Mucosa of stomach (tissue), 1 donor: ENCODE measurements around the gene SIRPA.

ENCODE experiments used
- H3K27me3 ChIP-seq: one replicate; pipeline ENCODE4 v1.7.0; 2013; ENCODE audit warnings: mild to moderate bottlenecking, low read length; ENCODE audit not compliant: control insufficient read depth, insufficient read depth
- H3K36me3 ChIP-seq: one replicate; pipeline ENCODE4 v1.7.0; 2013; ENCODE audit warnings: low read length; ENCODE audit not compliant: control insufficient read depth, insufficient read depth
- H3K4me1 ChIP-seq: one replicate; pipeline ENCODE4 v1.7.0; 2013; ENCODE audit warnings: mild to moderate bottlenecking, low read length; ENCODE audit not compliant: control insufficient read depth, insufficient read depth
- H3K4me3 ChIP-seq: one replicate; pipeline ENCODE4 v1.7.0; 2013; ENCODE audit warnings: low read length
- H3K9ac ChIP-seq: one replicate; pipeline ENCODE4 v1.7.0; 2013; ENCODE audit warnings: mild to moderate bottlenecking, low read length, moderate library complexity
- H3K9me3 ChIP-seq: one replicate; pipeline ENCODE4 v1.7.0; 2013; ENCODE audit warnings: mild to moderate bottlenecking, low read length, moderate library complexity; ENCODE audit not compliant: control insufficient read depth
- donor health status: Pancreatic carcinoma.

SIRPA gene

DNA sequence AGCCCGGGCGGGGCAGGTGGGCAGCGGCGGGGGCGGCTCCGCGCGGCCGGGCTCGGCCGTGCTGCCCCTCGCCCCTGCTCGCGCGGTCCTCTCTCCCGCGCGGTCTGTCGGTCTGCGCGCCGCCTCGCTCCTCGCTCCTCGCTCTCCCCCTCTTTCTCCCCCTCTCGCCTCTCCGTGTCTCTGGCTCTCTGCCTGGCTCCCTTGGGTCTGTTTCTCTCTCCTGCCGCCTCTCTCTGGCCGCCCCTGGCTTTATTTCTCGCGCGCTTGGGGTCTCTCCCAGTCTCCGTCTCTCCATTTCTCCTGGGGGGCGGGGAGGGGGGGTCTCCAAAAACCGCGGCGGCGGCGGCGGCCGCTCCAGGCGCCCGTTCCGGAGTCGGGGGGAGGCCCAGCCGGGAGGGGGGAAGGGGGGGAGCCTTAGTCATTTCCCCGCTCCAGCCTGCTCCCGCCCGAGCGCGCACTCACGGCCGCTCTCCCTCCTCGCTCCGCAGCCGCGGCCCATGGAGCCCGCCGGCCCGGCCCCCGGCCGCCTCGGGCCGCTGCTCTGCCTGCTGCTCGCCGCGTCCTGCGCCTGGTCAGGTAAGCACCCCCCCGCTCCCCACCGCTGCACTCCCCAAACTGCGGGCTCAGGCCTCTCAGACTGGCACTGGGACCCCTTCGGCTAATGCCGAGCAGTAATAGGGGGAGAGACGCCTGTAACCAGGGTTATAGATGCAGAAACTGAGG lies at the start of gene SIRPA:
TSS of gene SIRPA (plus strand) at position 457 of the 723 bp plus-strand sequence. CDS start at position 498, 41 bp downstream.
- Histone ChIP-seq H3K4me3 (peak within 1 kb of the TSS; percentile 47), H3K4me1 (peaks cover 9% of the 10 kb centered on the region), H3K36me3 (no peaks in the 10 kb centered on the region), H3K9me3 (no peaks in the 10 kb centered on the region), H3K27me3 (peaks cover 23% of the 10 kb centered on the region), H3K9ac (peak within 1 kb of the TSS; percentile 66)

DNA sequence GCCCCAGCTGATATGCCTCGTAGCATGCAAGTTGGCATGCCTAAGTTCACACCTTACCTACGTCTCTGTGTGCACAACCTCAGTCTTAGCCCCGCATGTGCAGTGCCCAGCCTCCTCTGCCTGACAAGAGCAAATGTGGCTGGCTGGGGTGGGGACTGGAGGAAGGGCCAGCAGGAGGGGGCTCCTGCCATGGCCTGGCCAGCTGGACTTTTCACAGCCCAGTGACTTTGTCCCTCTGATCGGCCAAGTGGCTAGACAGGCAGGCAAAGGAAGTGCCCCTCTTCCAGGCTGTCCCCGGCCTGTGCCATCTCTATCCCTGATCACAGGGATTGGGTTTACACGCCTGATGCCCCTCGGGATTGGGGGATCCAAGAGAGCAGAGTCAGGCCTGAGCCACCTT lies 49.5 kb upstream of the SIRPA start:
- no peak overlapping the region for H3K9ac ChIP-seq
- no peaks in the 10 kb centered on the region for H3K36me3 ChIP-seq
- H3K9me3 ChIP-seq = no peaks in the 10 kb centered on the region
- no peaks in the 10 kb centered on the region for H3K27me3 ChIP-seq
- no peaks in the 10 kb centered on the region for H3K4me1 ChIP-seq
- no peak overlapping the region for H3K4me3 ChIP-seq

DNA sequence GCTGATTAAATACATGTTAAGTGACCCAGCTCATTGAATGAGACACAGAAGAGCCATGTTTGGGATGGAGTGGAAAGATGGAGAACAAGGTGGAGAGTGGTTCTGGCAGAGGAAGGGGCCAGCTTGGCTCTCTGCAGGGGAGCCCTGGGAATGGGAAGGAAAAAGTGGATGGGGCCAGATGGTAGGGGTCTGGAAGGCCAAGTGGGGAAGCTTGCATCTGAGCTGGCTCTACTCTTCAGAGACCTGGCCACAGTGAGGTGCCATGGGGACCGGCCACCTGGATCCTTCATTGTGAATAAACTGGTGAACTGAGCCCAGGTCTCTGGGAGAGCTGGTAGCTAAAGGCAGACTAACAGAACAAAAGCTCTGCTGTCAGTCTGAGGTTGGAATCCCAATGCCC lies 48.9 kb upstream of the SIRPA start:
- no peaks in the 10 kb centered on the region for H3K36me3 ChIP-seq
- no peak overlapping the region for H3K4me3 ChIP-seq
- H3K27me3 ChIP-seq = no peaks in the 10 kb centered on the region
- no peaks in the 10 kb centered on the region for H3K4me1 ChIP-seq
- no peaks in the 10 kb centered on the region for H3K9me3 ChIP-seq
- no peak overlapping the region for H3K9ac ChIP-seq

DNA sequence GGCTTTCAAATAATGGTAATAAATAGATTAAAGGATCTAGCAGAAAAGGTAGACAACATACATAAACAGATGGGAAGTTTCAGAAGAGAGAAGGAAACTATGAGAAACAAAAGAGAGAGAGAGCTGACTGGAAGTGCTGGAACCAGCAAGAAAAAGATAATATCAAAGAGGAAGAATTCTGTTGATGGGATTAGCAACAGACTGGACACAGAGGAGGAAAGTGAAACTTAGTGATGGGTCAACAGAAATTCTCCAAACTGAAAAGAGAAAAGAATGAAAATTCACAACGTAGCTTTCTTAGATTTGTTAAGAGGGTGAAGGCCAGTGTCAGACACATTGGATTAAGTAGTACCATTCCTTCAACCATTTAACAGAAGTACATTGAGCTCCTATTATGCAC lies 48.3 kb upstream of the SIRPA start:
- no peaks in the 10 kb centered on the region for H3K27me3 ChIP-seq
- H3K4me1 ChIP-seq = no peaks in the 10 kb centered on the region
- no peak overlapping the region for H3K4me3 ChIP-seq
- no peaks in the 10 kb centered on the region for H3K36me3 ChIP-seq
- no peak overlapping the region for H3K9ac ChIP-seq
- no peaks in the 10 kb centered on the region for H3K9me3 ChIP-seq

DNA sequence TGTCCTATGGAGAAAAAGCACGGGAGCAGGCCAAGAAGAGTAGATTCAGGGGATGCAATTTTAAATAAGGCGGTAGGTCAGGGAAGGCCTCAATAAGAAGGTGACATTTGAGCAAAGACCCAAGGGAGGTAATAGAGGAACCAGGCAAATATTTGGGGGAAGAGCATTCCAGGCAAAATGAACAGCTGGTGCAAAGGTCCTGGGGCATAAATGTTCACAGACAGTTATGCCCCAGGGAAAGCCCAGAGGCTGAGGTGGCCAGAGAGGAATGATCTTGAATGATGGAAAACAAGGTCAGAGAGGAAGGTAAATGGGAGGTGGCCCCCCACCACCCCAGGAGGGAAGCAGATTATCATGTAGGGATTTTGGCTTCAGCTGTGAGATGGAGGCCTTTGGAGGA lies 47.4 kb upstream of the SIRPA start:
- Histone ChIP-seq H3K9me3 (no peaks in the 10 kb centered on the region), H3K9ac (no peak overlapping the region), H3K36me3 (no peaks in the 10 kb centered on the region), H3K4me3 (no peak overlapping the region), H3K4me1 (no peaks in the 10 kb centered on the region), H3K27me3 (no peaks in the 10 kb centered on the region)

DNA sequence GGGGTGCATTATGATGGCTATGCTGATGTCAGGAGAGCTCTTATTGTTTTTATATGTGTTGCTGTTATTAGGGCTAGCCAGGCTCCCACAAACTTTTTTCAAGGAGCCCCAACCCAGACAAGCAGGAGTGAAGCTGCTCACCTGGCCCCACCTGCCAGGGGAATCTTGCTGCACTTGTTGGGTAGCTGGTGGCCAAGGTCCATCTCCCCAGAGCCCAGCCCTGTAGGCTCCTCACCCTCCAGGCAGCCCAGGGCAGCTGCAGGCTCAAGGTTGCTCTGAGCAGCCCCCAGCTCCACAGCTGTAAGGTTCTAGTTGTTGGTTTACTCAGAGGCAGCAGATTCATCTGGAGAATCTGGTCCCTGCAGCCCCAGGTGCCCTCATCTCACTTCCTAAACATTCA lies 46.8 kb upstream of the SIRPA start:
- Histone ChIP-seq H3K4me1 (no peaks in the 10 kb centered on the region), H3K9ac (no peak overlapping the region), H3K27me3 (no peaks in the 10 kb centered on the region), H3K9me3 (no peaks in the 10 kb centered on the region), H3K36me3 (no peaks in the 10 kb centered on the region), H3K4me3 (no peak overlapping the region)

DNA sequence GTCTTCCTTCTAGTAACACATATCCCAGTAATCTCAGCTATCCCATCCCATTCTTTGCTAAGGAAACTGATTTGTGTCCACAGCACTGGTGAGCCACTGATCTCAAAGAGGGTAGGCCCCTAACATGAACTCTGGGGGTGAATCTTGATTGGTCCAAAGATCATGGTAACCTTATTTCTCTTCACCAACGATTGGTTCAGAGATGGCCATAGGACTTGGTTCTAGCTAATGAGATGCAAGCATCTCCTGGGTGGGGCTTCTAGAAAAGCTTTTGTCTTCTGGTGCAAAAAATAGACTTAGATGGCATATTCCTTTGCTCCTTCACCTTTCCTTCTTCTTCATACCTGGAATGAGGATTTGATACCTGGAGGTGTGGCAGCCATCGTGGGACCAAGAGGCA lies 43.8 kb upstream of the SIRPA start:
- H3K9me3 ChIP-seq = no peaks in the 10 kb centered on the region
- no peaks in the 10 kb centered on the region for H3K36me3 ChIP-seq
- no peaks in the 10 kb centered on the region for H3K27me3 ChIP-seq
- H3K9ac ChIP-seq = no peak overlapping the region
- H3K4me3 ChIP-seq = no peak overlapping the region
- H3K4me1 ChIP-seq = no peaks in the 10 kb centered on the region

DNA sequence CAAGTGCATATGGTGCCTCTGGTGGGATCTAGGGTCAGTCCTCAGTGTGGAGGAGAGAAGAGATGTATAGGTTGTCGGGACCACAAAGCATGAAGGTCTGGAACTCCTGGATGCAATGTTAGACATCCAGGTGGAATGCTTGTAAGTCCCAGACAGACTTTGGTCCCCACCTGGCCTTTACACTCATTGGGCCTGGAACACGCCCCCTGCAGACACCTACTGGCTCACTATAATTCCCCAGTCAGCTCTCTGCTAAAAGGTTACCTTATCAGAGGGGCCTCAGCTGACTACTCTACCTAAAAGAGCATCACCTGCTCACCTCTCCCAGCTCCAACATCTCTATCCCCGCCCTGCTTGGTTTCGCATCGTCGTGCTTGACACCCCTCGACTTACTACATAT lies 41.7 kb upstream of the SIRPA start:
- H3K4me3 ChIP-seq = no peak overlapping the region
- no peaks in the 10 kb centered on the region for H3K9me3 ChIP-seq
- H3K36me3 ChIP-seq = no peaks in the 10 kb centered on the region
- no peak overlapping the region for H3K9ac ChIP-seq
- no peaks in the 10 kb centered on the region for H3K27me3 ChIP-seq
- H3K4me1 ChIP-seq = no peaks in the 10 kb centered on the region

DNA sequence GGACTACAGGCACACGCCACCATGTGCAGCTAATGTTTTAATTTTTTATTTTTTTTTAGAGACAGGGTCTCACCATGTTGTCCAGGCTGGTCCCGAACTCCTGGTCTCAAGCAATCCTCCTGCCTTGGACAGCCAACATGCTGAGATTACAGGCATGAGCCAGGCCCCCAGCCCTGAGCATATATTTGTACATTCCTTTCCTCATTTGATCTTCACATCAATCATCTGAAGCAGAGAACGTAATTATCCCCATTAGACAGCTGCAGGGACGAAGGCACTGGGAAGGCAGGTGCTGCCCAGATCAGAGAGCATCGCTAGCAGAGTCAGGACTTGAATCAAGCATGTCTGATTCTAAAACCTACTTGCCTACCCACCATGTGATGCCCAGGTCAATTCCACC lies 41.0 kb upstream of the SIRPA start:
- no peak overlapping the region for H3K9ac ChIP-seq
- no peaks in the 10 kb centered on the region for H3K36me3 ChIP-seq
- H3K27me3 ChIP-seq = no peaks in the 10 kb centered on the region
- no peaks in the 10 kb centered on the region for H3K9me3 ChIP-seq
- H3K4me1 ChIP-seq = no peaks in the 10 kb centered on the region
- H3K4me3 ChIP-seq = no peak overlapping the region

DNA sequence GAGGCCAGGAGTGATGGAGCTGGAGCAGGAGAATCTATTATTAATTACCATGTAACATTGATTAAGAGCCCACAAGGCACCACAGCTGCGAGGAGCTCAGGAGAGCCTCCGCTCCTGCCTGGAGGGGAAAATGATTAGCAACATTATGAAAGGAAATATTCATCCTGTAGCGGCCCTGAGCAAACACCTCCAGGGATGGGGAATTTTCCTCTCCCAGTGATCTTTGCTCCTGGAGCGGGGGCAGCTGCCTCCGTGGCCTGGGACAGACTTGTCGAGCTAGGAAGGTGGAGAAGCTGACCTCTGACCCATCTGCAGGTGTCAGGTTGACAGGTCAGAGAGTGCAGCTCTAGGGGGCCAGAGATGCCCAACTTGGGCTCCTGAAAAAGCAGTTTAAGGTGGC lies 40.1 kb upstream of the SIRPA start:
- Histone ChIP-seq H3K27me3 (no peaks in the 10 kb centered on the region), H3K4me3 (no peak overlapping the region), H3K9me3 (no peaks in the 10 kb centered on the region), H3K36me3 (no peaks in the 10 kb centered on the region), H3K4me1 (no peaks in the 10 kb centered on the region), H3K9ac (no peak overlapping the region)

DNA sequence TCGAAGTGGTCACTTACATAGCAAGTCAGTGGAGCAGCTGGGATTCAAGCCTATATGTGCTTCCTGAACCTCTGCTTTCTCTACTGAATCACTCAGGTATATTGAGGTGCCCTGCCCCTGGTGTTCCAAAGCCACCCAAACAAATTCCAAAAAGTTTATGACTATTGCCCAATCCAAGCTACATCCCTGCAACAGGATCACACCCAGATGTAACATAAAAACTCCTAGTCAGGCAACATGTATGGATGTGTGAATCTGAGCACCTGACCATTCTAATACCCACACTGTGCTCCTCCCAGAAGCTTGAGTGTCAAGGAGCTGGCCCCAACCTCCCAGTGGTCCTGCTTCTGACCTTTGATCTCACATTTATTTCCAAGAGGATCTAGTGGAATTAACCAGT lies 39.5 kb upstream of the SIRPA start:
- Histone ChIP-seq H3K9me3 (no peaks in the 10 kb centered on the region), H3K9ac (no peak overlapping the region), H3K4me3 (no peak overlapping the region), H3K27me3 (no peaks in the 10 kb centered on the region), H3K36me3 (no peaks in the 10 kb centered on the region), H3K4me1 (no peaks in the 10 kb centered on the region)

DNA sequence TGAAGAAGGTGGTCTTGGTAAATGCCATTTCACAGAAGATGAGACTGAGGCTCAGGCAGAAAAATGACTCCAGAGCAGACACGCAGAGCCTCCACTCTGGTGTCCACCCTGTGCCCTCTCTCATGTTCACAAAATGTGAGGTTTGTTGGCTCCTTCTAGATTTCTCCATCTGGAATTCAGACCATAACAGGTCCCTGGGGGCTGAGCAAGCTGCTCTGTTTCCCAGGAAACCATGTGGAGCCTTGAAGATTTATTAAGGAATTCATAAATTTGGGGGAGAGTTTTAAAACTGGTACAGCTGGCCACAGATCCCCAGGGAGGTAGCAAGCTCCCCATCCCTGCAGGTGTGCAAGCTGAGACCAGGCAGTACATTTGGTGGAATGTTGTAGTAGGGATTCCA lies 38.8 kb upstream of the SIRPA start:
- Histone ChIP-seq H3K4me1 (no peaks in the 10 kb centered on the region), H3K9me3 (no peaks in the 10 kb centered on the region), H3K27me3 (no peaks in the 10 kb centered on the region), H3K9ac (no peak overlapping the region), H3K4me3 (no peak overlapping the region), H3K36me3 (no peaks in the 10 kb centered on the region)

DNA sequence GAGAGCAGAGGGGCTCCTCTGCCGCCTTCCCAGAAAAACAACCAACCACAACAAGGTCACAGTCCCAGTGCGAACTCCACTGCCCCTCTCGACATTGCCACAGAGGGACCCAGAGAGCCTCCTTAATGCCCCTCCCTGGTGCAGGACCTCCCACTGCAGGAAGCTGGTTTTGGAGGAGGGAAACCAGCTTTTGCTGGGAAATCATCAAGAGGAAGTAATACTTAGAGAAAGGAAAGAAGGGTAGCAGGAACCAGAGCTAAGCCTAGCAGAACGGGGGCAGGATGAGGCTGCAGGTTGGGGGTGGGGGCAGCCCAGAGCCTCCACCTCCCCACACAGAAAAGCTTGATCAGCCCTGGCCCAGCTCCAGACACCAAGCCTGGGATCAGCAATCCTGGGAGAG lies 37.7 kb upstream of the SIRPA start:
- H3K27me3 ChIP-seq = no peaks in the 10 kb centered on the region
- H3K4me3 ChIP-seq = no peak overlapping the region
- no peak overlapping the region for H3K9ac ChIP-seq
- H3K36me3 ChIP-seq = no peaks in the 10 kb centered on the region
- H3K9me3 ChIP-seq = no peaks in the 10 kb centered on the region
- H3K4me1 ChIP-seq = no peaks in the 10 kb centered on the region
